HG02798 (cell line): ENCODE measurements around the gene SND1.
A peak's percentile ranks its signal among the peaks of the same experiment; 100 is the strongest.

Experiments used
- ATAC-seq: cut with Tn5 transposase; IDR thresholded peaks from one replicate; pipeline ENCODE4 v1.9.1; 2021; ENCODE audit warnings: mild to moderate bottlenecking; ENCODE audit not compliant: unreplicated experiment, poor library complexity

The SND1 gene

GRCh38 chr7:127680983-127681382 is 29.0 kb downstream of the SND1 start:
- no peak for ATAC-seq

DNA sequence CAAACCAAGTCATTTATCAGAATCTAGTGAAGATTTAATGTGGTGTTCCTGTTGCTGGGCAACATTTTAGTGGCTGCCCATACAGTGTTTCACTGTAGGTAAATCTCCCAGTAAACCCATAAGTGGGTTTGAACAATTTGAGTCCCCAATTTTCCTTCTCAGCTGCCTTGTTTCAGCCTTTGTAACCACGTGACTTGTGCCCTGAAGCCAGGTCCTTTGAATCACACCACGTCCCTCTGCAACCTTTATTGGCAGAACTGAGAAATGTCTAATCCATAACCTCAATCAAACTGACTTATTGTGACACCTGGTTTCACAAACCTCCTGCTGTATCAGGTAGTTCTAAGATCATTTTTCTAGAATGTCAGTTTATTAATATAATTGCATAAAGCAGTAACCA is 30.1 kb downstream of the SND1 start:
- ATAC-seq: no peak

DNA sequence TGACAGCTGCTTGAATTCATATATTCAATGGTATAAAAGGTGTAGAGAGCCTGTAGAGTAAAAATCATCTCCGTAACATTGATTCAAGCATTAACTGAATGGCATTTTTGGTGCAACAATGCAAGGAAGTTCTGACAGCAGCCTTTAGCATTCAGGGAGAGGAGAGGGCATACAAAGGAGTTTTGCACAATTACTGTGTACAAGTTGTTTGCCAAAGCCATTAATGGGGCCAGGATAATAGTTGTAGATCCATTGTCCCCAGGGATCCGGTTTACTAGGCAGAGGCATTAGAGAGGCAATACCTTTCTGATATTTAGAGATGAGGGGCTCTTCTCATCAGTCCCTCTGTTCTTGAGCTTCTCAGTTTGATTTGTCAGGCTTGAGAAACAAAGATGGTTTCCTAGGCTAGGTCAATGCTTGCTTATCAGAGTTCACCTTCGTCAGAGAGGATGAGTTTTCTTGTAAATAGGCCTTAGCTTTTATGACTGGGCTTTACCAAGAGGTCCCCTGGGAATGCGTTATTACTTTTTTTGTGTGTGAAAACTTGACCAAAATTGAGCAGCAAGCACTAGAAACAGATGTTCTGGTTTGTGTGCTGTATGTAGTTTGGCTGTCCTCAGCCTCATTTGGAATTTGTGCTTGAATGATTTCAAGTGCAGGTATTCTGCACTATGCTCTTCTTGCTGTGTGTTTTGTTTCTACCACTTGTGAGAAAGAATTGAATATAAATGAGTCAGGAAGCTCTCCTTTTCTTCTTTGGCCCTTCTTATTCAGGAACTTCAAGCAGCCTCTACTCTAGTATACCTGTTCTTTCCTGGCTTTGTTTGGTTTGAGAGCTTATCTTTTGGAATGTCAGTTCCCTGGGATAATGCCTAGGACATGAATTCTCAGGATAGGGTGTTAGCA is 32.0 kb downstream of the SND1 start:
- peak; percentile 69 for ATAC-seq

DNA sequence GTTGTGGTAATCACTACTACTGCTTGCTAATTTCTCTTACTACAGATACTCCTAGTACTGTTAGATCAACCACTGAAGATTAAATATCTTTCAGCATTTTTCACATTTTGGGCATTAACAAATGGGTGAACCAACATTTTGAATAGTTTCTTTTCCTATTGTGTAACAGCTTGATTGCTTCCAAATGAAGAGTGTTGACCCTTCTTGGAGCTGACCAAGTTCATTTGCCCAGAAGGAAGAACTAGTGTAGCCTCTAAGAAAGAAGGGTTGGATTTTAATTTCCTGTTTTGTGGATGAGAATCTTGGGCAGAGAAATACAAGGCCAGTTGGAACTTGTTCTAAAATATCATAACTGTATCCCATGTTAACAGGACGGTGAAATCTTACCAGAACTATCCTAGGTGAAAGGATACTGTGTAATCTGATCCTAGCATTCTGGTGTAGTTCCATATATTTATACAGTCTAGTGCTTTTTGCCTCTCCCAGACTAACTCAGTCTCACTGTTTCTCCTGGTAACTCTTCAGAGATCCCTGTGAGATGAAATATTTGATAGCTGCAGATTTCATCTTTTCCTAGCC is 37.3 kb downstream of the SND1 start:
- ATAC-seq: no peak

DNA sequence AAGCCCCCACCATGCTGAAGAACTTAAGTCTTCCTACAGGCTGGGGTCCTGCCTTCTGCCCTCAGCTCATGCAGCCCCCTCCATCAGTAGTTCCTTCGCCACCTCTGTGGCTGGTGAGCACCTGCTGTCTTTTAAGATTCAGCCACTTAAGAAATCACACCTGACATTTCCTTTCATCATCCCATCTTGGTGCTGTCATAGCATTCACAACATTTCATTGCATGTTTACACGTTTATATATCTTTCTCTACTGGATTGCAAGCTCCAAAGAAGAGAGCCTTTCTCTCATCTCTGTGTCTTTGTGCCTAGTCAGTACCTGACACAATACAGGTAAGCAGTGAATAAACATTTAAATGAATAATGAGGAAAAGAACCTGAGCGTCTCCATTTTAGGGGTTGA is 38.3 kb downstream of the SND1 start:
- no peak for ATAC-seq

DNA sequence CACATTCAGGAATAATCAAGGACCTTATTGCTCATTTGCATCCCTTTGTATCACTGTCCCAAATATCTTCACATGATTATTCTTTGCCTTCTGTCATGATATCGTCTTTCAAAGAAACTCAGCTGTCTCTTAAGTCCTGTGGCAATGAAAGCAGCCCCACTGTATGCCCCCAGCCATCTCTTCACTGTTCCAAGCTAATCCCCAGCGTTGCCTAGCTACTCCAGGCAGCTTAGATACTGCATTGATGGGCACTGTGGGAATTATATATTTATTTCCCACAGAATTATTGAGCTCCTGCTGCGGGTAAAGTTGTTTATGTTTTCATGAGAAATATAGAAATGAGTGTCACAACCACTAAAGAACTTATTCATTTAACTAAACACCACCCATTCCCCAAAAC is 38.8 kb downstream of the SND1 start:
- ATAC-seq: no peak

- no peak for ATAC-seq
Measured at GRCh38 chr7:127692200-127692599, 40.2 kb downstream of the SND1 start.

DNA sequence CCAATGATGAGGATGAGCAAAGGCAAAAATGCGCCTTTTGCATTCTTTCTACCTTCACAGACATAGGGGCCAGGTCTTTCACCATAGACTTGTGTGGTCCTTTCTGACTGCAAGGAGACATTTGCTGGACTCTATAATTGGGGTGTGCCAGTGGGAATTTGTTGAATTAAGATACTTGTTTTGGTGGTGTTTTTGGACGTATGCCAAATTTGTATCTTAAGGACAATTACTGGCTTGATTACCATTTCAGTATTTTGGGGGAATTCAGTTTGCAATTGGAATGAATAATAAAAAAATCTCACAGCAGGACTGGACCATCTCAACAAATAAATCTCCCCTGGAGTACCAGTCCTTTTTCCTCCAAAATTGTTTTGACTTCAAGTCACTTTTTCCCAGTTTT is 47.9 kb downstream of the SND1 start:
- no peak for ATAC-seq

GRCh38 chr7:127702052-127702652 is 50.2 kb downstream of the SND1 start:
- ATAC-seq: no peak

GRCh38 chr7:127702938-127703337 is 50.9 kb downstream of the SND1 start:
- no peak for ATAC-seq

DNA sequence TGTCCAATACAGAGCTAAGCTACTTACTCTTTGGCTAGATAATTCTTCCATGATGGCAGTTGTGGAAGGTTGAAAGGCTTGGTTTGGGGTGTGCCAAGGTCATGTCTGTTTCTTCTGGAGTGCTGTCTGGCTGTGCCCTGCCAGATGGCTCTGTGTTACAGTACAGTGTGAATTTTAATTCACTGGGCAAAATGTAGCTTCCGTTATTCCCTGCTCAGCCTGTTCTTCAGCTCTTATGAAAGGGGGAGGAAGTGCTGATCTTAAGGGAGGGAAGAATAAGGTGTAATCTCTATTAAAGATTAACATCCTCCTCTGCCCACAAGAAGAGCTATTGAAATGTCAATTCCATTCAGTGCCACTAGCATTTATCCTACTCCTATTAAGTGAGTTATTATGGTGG is 52.2 kb downstream of the SND1 start:
- ATAC-seq: no peak

- no peak for ATAC-seq
Measured at GRCh38 chr7:127705461-127705959, 53.5 kb downstream of the SND1 start.

GRCh38 chr7:127706766-127707165 is 54.8 kb downstream of the SND1 start:
- ATAC-seq: no peak

- no peak for ATAC-seq
Measured at GRCh38 chr7:127708201-127708600, 56.2 kb downstream of the SND1 start.

DNA sequence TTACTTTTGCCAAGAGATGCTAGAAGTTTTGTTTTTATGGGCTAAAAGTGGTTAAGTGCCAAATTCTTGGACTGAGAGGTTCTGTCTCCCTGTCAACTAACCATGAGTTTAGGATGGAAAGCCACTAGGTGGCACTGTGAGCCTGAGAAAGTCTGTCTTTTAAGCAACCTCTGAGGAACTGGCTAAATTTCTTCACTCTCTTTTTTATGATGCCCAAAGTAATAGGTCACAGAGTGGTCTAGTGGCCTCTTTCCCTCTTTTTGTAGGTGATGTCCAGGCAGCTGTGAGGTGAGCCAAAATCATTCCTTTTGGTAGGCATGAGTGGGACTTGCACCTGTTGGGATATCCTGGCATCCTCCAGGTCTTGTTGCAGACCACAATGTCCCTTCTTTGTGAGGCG is 56.8 kb downstream of the SND1 start:
- ATAC-seq: peak; percentile 54

- ATAC-seq: no peak
Measured at GRCh38 chr7:127710635-127711034, 58.6 kb downstream of the SND1 start.

DNA sequence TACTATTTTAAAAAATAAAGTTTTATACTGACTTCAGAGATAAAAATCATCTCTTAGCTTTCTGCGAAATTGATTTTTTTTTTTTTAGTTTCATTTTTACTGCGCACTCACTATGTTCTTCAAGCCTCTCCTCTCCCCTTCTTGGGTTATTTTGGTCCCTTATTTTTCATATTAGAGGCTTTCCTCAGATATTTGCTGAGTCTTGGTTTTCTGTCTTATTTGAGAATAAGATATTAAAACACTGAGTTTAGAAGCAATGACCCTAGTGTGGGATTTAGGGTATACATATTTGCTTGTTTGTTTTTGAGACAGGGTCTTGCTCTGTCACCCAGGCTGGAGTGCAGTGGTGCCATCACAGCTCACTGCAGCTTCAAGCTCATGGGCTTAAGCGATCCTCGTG is 59.9 kb downstream of the SND1 start:
- no peak for ATAC-seq

DNA sequence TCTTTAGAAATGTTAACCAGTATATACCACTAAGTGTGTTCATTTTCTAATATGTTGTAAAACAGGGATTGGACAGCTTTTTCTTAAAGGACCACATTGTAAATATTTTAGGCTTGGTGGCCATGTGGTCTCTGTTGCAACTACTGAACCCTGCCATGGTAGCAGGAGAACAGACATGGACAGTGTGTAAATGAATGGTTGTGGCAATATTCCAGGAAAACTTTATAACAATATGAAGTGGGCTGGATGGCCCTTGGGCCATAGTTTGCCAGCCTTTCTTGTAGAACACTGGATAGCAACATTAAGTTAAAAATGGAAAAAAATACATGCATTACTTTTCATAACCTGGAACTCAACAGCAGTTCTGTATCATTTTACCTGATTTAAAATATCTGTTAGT is 61.0 kb downstream of the SND1 start:
- no peak for ATAC-seq

DNA sequence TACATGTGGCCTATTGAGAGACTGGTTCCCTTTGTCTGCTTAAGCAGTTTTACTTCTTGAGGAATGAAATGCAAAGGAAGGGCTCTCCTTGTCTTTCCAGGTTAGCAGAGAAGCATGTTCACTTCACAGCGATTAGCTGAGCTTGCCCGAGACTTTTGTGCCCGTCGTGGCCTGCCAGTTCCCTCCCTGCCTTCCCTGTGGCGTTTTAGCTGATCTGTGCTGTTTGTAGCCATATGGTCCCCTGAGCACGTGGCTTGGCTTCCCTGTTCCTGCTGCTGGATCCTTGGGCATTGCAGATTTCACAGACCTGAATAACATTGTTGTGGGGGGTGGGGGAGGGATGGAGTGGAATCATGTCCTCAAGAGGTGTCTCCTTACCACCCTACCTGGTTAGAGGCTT is 61.8 kb downstream of the SND1 start:
- ATAC-seq: no peak

- ATAC-seq: no peak
Measured at GRCh38 chr7:127715272-127715671, 63.3 kb downstream of the SND1 start.

DNA sequence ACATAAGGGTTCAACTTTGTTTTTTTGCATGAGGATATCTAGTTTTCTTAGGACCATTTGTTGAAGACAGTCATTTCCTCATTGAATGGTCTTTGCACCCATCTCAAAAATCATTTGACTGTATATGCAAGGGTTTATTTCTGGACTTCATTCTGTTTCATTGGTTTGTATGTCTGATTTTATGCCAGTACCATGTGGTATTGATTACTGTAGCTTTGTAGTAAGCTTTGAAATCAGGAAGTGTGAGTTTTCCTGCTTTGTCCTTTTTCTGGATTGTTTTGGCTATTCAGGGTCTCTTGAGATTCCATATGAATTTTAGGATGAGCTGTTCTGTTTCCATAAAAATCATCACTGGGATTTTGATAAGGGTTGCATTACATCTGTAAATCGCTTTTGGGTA is 63.9 kb downstream of the SND1 start:
- ATAC-seq: no peak
